Hepatocyte (in vitro differentiated cells): Measurements from ENCODE around the gene STK17A. TPM values are rescaled to one million over a fixed set of nuclear protein-coding genes. Genes with fewer than 3 reads are reported as not detected.
A peak's percentile ranks its signal among the peaks of the same experiment; 100 is the strongest.
"Not testable (repeated sequence)": the region's sequence is repeated elsewhere in the genome, so short reads cannot be mapped to it uniquely, and the experiment has no call there.

Experiments used
- DNase-seq: peaks from one replicate; pipeline ENCODE4 v3.0.0-alpha.2; 2016; ENCODE audit warnings: low spot score
- H2AFZ ChIP-seq: fragments of 200-600 bp; sonication (generic); 2 replicates; pipeline ENCODE4 v1.6.0; 2016; ENCODE audit warnings: antibody characterized with exemption, mild to moderate bottlenecking
- H3K27ac ChIP-seq: fragments of 200-600 bp; sonication (generic); 2 replicates; pipeline ENCODE4 v1.5.1; 2016; ENCODE audit warnings: mild to moderate bottlenecking
- H3K27me3 ChIP-seq: fragments of 200-600 bp; sonication (generic); 2 replicates; pipeline ENCODE4 v1.6.1; 2016
- H3K36me3 ChIP-seq: fragments of 200-600 bp; sonication (generic); replicated peaks from 2 replicates; pipeline ENCODE4 v1.5.1; 2016; ENCODE audit warnings: low read depth; ENCODE audit not compliant: insufficient read depth
- H3K4me1 ChIP-seq: fragments of 200-600 bp; sonication (generic); 2 replicates; pipeline ENCODE4 v1.5.1; 2016; ENCODE audit warnings: mild to moderate bottlenecking, moderate library complexity; ENCODE audit not compliant: insufficient read depth
- H3K4me2 ChIP-seq: fragments of 200-600 bp; sonication (generic); 2 replicates; pipeline ENCODE4 v1.6.0; 2016
- H3K4me3 ChIP-seq: fragments of 200-600 bp; sonication (generic); 2 replicates; pipeline ENCODE4 v1.5.1; 2016; ENCODE audit warnings: mild to moderate bottlenecking
- H3K79me2 ChIP-seq: fragments of 200-600 bp; sonication (generic); 2 replicates; pipeline ENCODE4 v1.6.0; 2017; ENCODE audit warnings: mild to moderate bottlenecking
- H3K9me2 ChIP-seq: fragments of 200-600 bp; sonication (generic); replicated peaks from 2 replicates; pipeline ENCODE4 v1.6.0; 2017; ENCODE audit warnings: mild to moderate bottlenecking; ENCODE audit not compliant: insufficient read depth
- H3K9me3 ChIP-seq: fragments of 200-600 bp; sonication (generic); 2 replicates; pipeline ENCODE4 v1.5.1; 2016; ENCODE audit warnings: low read depth, mild to moderate bottlenecking
- H4K20me1 ChIP-seq: fragments of 200-600 bp; sonication (generic); 2 replicates; pipeline ENCODE4 v1.6.0; 2016; ENCODE audit warnings: mild to moderate bottlenecking; ENCODE audit not compliant: insufficient read depth, poor library complexity, severe bottlenecking
- EZH2 ChIP-seq: fragments of 200-600 bp; sonication (generic); IDR thresholded peaks from 2 replicates; pipeline ENCODE4 v1.6.1; 2016; ENCODE audit warnings: antibody characterized with exemption, mild to moderate bottlenecking, borderline replicate concordance
- EZH2phosphoT487 ChIP-seq: fragments of 200-600 bp; sonication (generic); IDR thresholded peaks from one replicate; pipeline ENCODE4 v1.6.1; 2018; ENCODE audit warnings: antibody characterized with exemption, mild to moderate bottlenecking, low read depth, moderate library complexity; ENCODE audit not compliant: unreplicated experiment, severe bottlenecking
- WGBS: methylation state at CpG from one replicate; pipeline ENCODE4 v1.1.6; 2016; ENCODE audit warnings: low lambda C conversion rate; ENCODE audit errors: missing lambda C conversion rate; 5-methylcytosine and 5-hydroxymethylcytosine counted together
- polyA plus RNA-seq: library from polyadenylated mRNA; unstranded; fragments of >200 nt; fragmentation: Nextera tagmentation; extraction: Ambion mirVana; gene quantifications from 2 replicates; pipeline ENCODE4 v1.2.1, GENCODE V29; 2016
- total RNA-seq: library from RNA; depleted of rRNA; stranded (reverse); fragments of >200 nt; gene quantifications from 2 replicates; pipeline ENCODE4 v1.2.3, GENCODE V29; 2014
- TF ChIP-seq, protein P1 (sequence below): fragments of 200-600 bp; sonication (generic); IDR thresholded peaks from 2 replicates; pipeline ENCODE4 v1.5.1; 2016; ENCODE audit warnings: antibody characterized with exemption, mild to moderate bottlenecking; ENCODE audit not compliant: poor library complexity

Gene STK17A
- total and polyA plus RNA-seq, 2 experiments from 2014 or later, result 21.1 to 23.6 TPM

DNA sequence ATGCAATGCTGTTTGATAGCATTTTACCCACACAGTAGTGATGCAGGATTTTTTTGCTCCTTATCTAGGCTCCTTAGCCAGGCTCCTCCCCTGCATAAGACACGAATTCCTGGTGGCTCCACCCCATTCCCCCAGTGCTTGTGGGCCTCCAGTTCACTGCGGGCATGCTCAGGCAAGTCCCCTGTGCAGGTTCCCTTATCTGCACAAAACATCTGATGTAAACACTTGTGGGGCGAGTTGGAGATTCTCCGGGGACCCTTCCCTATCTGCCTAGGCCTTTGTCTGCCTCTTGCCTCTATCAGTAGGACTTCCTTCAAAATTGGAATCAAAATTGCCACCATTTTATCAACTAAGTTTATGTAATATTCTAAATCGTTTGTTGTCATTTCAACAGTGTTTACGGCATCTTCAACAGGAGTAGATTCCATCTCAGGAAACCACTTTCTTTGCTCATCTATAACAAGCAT, 5.4 kb upstream of the STK17A start:
- Histone ChIP-seq H3K4me2 (no peak overlapping the region), H3K36me3 (no peaks in the 10 kb centered on the region), H3K9me2 (no peaks in the 10 kb centered on the region), H3K4me3 (no peak overlapping the region), H4K20me1 (no peaks in the 10 kb centered on the region), H3K79me2 (no peaks in the 10 kb centered on the region), H3K27me3 (no peaks in the 10 kb centered on the region), H3K9me3 (no peaks in the 10 kb centered on the region), H3K4me1 (no peaks in the 10 kb centered on the region), H2AFZ (peak overlapping the region; percentile 18), H3K27ac (peak overlapping the region; percentile 54)
- DNase-seq, result peak; percentile 49
- WGBS, result 60% methylated on average over 6 of the region's 6 CpGs
- TF ChIP-seq, protein P1, sequence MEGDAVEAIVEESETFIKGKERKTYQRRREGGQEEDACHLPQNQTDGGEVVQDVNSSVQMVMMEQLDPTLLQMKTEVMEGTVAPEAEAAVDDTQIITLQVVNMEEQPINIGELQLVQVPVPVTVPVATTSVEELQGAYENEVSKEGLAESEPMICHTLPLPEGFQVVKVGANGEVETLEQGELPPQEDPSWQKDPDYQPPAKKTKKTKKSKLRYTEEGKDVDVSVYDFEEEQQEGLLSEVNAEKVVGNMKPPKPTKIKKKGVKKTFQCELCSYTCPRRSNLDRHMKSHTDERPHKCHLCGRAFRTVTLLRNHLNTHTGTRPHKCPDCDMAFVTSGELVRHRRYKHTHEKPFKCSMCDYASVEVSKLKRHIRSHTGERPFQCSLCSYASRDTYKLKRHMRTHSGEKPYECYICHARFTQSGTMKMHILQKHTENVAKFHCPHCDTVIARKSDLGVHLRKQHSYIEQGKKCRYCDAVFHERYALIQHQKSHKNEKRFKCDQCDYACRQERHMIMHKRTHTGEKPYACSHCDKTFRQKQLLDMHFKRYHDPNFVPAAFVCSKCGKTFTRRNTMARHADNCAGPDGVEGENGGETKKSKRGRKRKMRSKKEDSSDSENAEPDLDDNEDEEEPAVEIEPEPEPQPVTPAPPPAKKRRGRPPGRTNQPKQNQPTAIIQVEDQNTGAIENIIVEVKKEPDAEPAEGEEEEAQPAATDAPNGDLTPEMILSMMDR, result no peak
- no peak for TF ChIP-seq EZH2phosphoT487
- TF ChIP-seq EZH2, result no peak

- TF ChIP-seq, protein P1, result peak; percentile 20
- no peak for TF ChIP-seq EZH2
- peaks cover 23% of the 10 kb centered on the region for H4K20me1 ChIP-seq
- peak overlapping the region; percentile 81 for H3K4me3 ChIP-seq
- no peaks in the 10 kb centered on the region for H3K9me3 ChIP-seq
- 1% methylated on average over 45 of the region's 66 CpGs for WGBS
- H3K36me3 ChIP-seq, result no peaks in the 10 kb centered on the region
- H3K27me3 ChIP-seq, result no peaks in the 10 kb centered on the region
- H3K27ac ChIP-seq, result peak overlapping the region; percentile 78
- peak overlapping the region; percentile 46 for H2AFZ ChIP-seq
- peaks cover 47% of the 10 kb centered on the region for H3K79me2 ChIP-seq
- H3K4me2 ChIP-seq, result peak overlapping the region; percentile 87
- H3K9me2 ChIP-seq, result no peaks in the 10 kb centered on the region
- DNase-seq, result peak; percentile 78
- peaks cover 18% of the 10 kb centered on the region for H3K4me1 ChIP-seq
Observed at GRCh38 chr7:43583424-43584194, 701 bp downstream of the STK17A start.

GRCh38 chr7:43584195-43584586, 1.3 kb downstream of the STK17A start:
- no peaks in the 10 kb centered on the region for H3K9me2 ChIP-seq
- TF ChIP-seq EZH2phosphoT487 (no peak), EZH2 (no peak)
- TF ChIP-seq, protein P1, result no peak
- DNase-seq, result peak; percentile 38
- peaks cover 23% of the 10 kb centered on the region for H4K20me1 ChIP-seq
- peak overlapping the region; percentile 81 for H3K4me3 ChIP-seq
- peaks cover 52% of the 10 kb centered on the region for H3K79me2 ChIP-seq
- WGBS, result 16% methylated on average over 8 of the region's 8 CpGs
- peak overlapping the region; percentile 87 for H3K4me2 ChIP-seq
- H3K36me3 ChIP-seq, result no peaks in the 10 kb centered on the region
- H2AFZ ChIP-seq, result peak overlapping the region; percentile 46
- peak overlapping the region; percentile 78 for H3K27ac ChIP-seq
- peaks cover 18% of the 10 kb centered on the region for H3K4me1 ChIP-seq
- no peaks in the 10 kb centered on the region for H3K27me3 ChIP-seq
- no peaks in the 10 kb centered on the region for H3K9me3 ChIP-seq

DNA sequence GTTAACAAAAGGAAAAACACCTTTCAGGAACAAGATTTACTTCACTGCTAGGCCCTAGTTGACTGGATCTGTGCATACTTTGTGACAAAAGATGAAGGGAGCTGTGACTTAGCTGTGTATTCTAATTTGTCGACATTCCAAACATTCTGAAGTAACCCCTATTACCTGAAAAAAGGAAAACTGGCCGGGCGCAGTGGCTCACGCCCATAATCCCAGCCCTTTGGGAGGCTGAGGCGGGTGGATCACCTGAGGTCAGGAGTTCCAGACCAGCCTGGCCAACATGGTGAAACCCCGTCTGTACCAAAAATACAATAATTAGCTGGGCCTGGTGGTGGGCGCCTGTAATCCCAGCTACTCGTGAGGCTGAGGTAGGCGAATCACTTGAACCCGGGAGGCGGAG, 1.8 kb downstream of the STK17A start:
- not testable (repeated sequence) for H3K9me2 ChIP-seq, H3K9me3 ChIP-seq, H3K27me3 ChIP-seq, H3K36me3 ChIP-seq, DNase-seq, H2AFZ ChIP-seq
- Histone ChIP-seq H3K4me1 (peaks cover 18% of the 10 kb centered on the region), H3K79me2 (peaks cover 58% of the 10 kb centered on the region), H4K20me1 (peaks cover 23% of the 10 kb centered on the region), H3K4me3 (peak overlapping the region; percentile 81), H3K27ac (peak overlapping the region; percentile 78), H3K4me2 (peak overlapping the region; percentile 87)
- WGBS, result 90% methylated on average over 11 of the region's 11 CpGs
